Karpas-422 (cell line): ENCODE measurements around the gene PHOX2A. TPM values are rescaled to one million over a fixed set of nuclear protein-coding genes. Genes with fewer than 3 reads are reported as not detected.
"Not testable (repeated sequence)": the region's sequence is repeated elsewhere in the genome, so short reads cannot be mapped to it uniquely, and the experiment has no call there.

ENCODE experiments used
- DNase-seq: peaks from one replicate; pipeline ENCODE4 v3.0.0-alpha.2; 2015
- H2AFZ ChIP-seq: fragments of 200-600 bp; sonication (generic); 2 replicates; pipeline ENCODE4 v1.6.1; 2014; ENCODE audit warnings: antibody characterized with exemption, low read length, mixed read lengths
- H3K27ac ChIP-seq: fragments of 200-600 bp; sonication (generic); 2 replicates; pipeline ENCODE4 v1.5.1; 2014; ENCODE audit warnings: mild to moderate bottlenecking, low read length, moderate library complexity
- H3K27me3 ChIP-seq: fragments of 200-600 bp; sonication (generic); 2 replicates; pipeline ENCODE4 v1.6.1; 2014; ENCODE audit warnings: low read length, mixed read lengths
- H3K36me3 ChIP-seq: fragments of 200-600 bp; sonication (generic); 2 replicates; pipeline ENCODE4 v1.6.1; 2014; ENCODE audit warnings: low read length, mixed read lengths; ENCODE audit not compliant: insufficient read depth
- H3K4me1 ChIP-seq: fragments of 200-600 bp; sonication (generic); 2 replicates; pipeline ENCODE4 v1.6.1; 2014; ENCODE audit warnings: mild to moderate bottlenecking, low read length, mixed read lengths
- H3K4me2 ChIP-seq: fragments of 200-600 bp; sonication (generic); 2 replicates; pipeline ENCODE4 v1.6.1; 2014; ENCODE audit warnings: low read length, low read depth, mild to moderate bottlenecking; ENCODE audit not compliant: poor library complexity, severe bottlenecking
- H3K4me3 ChIP-seq: fragments of 200-600 bp; sonication (generic); 2 replicates; pipeline ENCODE4 v1.5.1; 2014; ENCODE audit warnings: mild to moderate bottlenecking, antibody characterized with exemption, low read length, mixed read lengths
- H3K79me2 ChIP-seq: fragments of 200-600 bp; sonication (generic); 2 replicates; pipeline ENCODE4 v1.6.1; 2014; ENCODE audit warnings: mild to moderate bottlenecking, low read length, mixed read lengths
- H3K9ac ChIP-seq: fragments of 200-600 bp; sonication (generic); 2 replicates; pipeline ENCODE4 v1.6.0; 2014; ENCODE audit warnings: low read length
- H3K9me2 ChIP-seq: fragments of 200-600 bp; sonication (generic), shearing (Covaris generic); replicated peaks from 2 replicates; pipeline ENCODE4 v1.6.0; 2014; ENCODE audit warnings: mild to moderate bottlenecking, low read length, moderate library complexity; ENCODE audit not compliant: insufficient read depth
- H3K9me3 ChIP-seq: fragments of 300-700, 200-600 bp; sonication (generic); 2 replicates; pipeline ENCODE4 v1.6.1; 2014; ENCODE audit warnings: low read length, mixed read lengths
- H4K20me1 ChIP-seq: fragments of 200-600 bp; sonication (generic); 2 replicates; pipeline ENCODE4 v1.6.1; 2014; ENCODE audit warnings: mild to moderate bottlenecking, antibody characterized with exemption, low read length, low read depth; ENCODE audit not compliant: insufficient read depth
- total RNA-seq: library from RNA; depleted of rRNA; stranded (reverse); fragments of >200 nt; shearing (Covaris generic); gene quantifications from 2 replicates; pipeline ENCODE4 v1.2.3, GENCODE V29; 2014; ENCODE audit warnings: low replicate concordance; rRNA removed

PHOX2A gene
- not detected in 2 replicates for total RNA-seq

- no peak within 1 kb of the TSS for H3K4me3 ChIP-seq
- H4K20me1 ChIP-seq = 0 out of 2 replicates have a peak, but pooled peaks cover under 1% of the 10 kb centered on the region
- H3K9me2 ChIP-seq = no peaks in the 10 kb centered on the region
- no peaks in the 10 kb centered on the region for H3K27me3 ChIP-seq
- H3K9me3 ChIP-seq = no peaks in the 10 kb centered on the region
- no peaks in the 10 kb centered on the region for H3K79me2 ChIP-seq
- no peak within 1 kb of the TSS for H2AFZ ChIP-seq
- no peaks in the 10 kb centered on the region for H3K4me1 ChIP-seq
- H3K27ac ChIP-seq = no peak within 1 kb of the TSS
- no peak for DNase-seq
- H3K36me3 ChIP-seq = no peaks in the 10 kb centered on the region
- no peak within 1 kb of the TSS for H3K9ac ChIP-seq
- no peak within 1 kb of the TSS for H3K4me2 ChIP-seq
Observed at GRCh38 chr11:72244060-72244360, at the start of gene PHOX2A. Gene PHOX2A (minus strand): TSS chr11:72244176. CDS start chr11:72244004, 172 bp downstream.

- H3K4me1 ChIP-seq = no peaks in the 10 kb centered on the region
- no peak overlapping the region for H3K4me3 ChIP-seq
- no peak overlapping the region for H3K9ac ChIP-seq
- H3K4me2 ChIP-seq = no peak overlapping the region
- no peaks in the 10 kb centered on the region for H3K27me3 ChIP-seq
- H3K79me2 ChIP-seq = no peaks in the 10 kb centered on the region
- H2AFZ ChIP-seq = no peak overlapping the region
- H3K9me3 ChIP-seq = no peaks in the 10 kb centered on the region
- no peaks in the 10 kb centered on the region for H3K9me2 ChIP-seq
- no peak for DNase-seq
- H3K27ac ChIP-seq = no peak overlapping the region
- H3K36me3 ChIP-seq = no peaks in the 10 kb centered on the region
- no peaks in the 10 kb centered on the region for H4K20me1 ChIP-seq
Observed at GRCh38 chr11:72293391-72293790, 49.4 kb upstream of the PHOX2A start.

- Histone ChIP-seq H2AFZ (no peak overlapping the region), H3K79me2 (no peaks in the 10 kb centered on the region), H3K27ac (no peak overlapping the region), H3K9me3 (no peaks in the 10 kb centered on the region), H3K4me3 (no peak overlapping the region), H3K9ac (no peak overlapping the region), H3K36me3 (no peaks in the 10 kb centered on the region), H4K20me1 (no peaks in the 10 kb centered on the region), H3K4me1 (no peaks in the 10 kb centered on the region), H3K9me2 (no peaks in the 10 kb centered on the region), H3K4me2 (no peak overlapping the region), H3K27me3 (no peaks in the 10 kb centered on the region)
- no peak for DNase-seq
Observed at GRCh38 chr11:72292106-72292785, 48.3 kb upstream of the PHOX2A start.

- H3K36me3 ChIP-seq, H4K20me1 ChIP-seq, H3K4me3 ChIP-seq, H3K27ac ChIP-seq, H3K9ac ChIP-seq, H3K4me2 ChIP-seq, H2AFZ ChIP-seq, H3K9me2 ChIP-seq, H3K79me2 ChIP-seq, H3K4me1 ChIP-seq, H3K9me3 ChIP-seq, H3K27me3 ChIP-seq: not testable (repeated sequence)
- peak; percentile 86 for DNase-seq
Observed at GRCh38 chr11:72290741-72291140, 46.8 kb upstream of the PHOX2A start.

- Histone ChIP-seq H3K27me3 (no peaks in the 10 kb centered on the region), H3K4me1 (no peaks in the 10 kb centered on the region), H3K9me2 (no peaks in the 10 kb centered on the region), H3K9ac (no peak overlapping the region), H3K36me3 (no peaks in the 10 kb centered on the region), H3K4me2 (no peak overlapping the region), H4K20me1 (no peaks in the 10 kb centered on the region), H2AFZ (no peak overlapping the region), H3K27ac (no peak overlapping the region), H3K79me2 (no peaks in the 10 kb centered on the region), H3K9me3 (no peaks in the 10 kb centered on the region), H3K4me3 (no peak overlapping the region)
- no peak for DNase-seq
Observed at GRCh38 chr11:72287293-72287692, 43.3 kb upstream of the PHOX2A start.

- no peak overlapping the region for H3K9ac ChIP-seq
- no peaks in the 10 kb centered on the region for H3K27me3 ChIP-seq
- H3K9me3 ChIP-seq = no peaks in the 10 kb centered on the region
- no peak overlapping the region for H3K4me2 ChIP-seq
- no peaks in the 10 kb centered on the region for H4K20me1 ChIP-seq
- no peaks in the 10 kb centered on the region for H3K79me2 ChIP-seq
- H3K27ac ChIP-seq = no peak overlapping the region
- no peak overlapping the region for H3K4me3 ChIP-seq
- DNase-seq = no peak
- no peaks in the 10 kb centered on the region for H3K36me3 ChIP-seq
- H3K9me2 ChIP-seq = no peaks in the 10 kb centered on the region
- H3K4me1 ChIP-seq = no peaks in the 10 kb centered on the region
- H2AFZ ChIP-seq = no peak overlapping the region
Observed at GRCh38 chr11:72283947-72284346, 40.0 kb upstream of the PHOX2A start.

GRCh38 chr11:72280726-72281315, 36.8 kb upstream of the PHOX2A start:
- no peak overlapping the region for H3K27ac ChIP-seq
- DNase-seq = no peak

GRCh38 chr11:72280037-72280436, 36.1 kb upstream of the PHOX2A start:
- no peak overlapping the region for H2AFZ ChIP-seq

More at GRCh38 chr11:72280726-72281315, 36.8 kb upstream of the PHOX2A start:
- H3K9me2 ChIP-seq = no peaks in the 10 kb centered on the region
- H3K4me3 ChIP-seq = no peak overlapping the region
- no peaks in the 10 kb centered on the region for H3K36me3 ChIP-seq
- H3K4me2 ChIP-seq = no peak overlapping the region
- H3K27me3 ChIP-seq = no peaks in the 10 kb centered on the region
- no peak overlapping the region for H3K9ac ChIP-seq
- H4K20me1 ChIP-seq = no peaks in the 10 kb centered on the region
- H3K4me1 ChIP-seq = no peaks in the 10 kb centered on the region
- H3K79me2 ChIP-seq = no peaks in the 10 kb centered on the region
- H3K9me3 ChIP-seq = no peaks in the 10 kb centered on the region
- H2AFZ ChIP-seq = no peak overlapping the region

More at GRCh38 chr11:72280037-72280436, 36.1 kb upstream of the PHOX2A start:
- Histone ChIP-seq H3K27me3 (no peaks in the 10 kb centered on the region), H3K4me3 (no peak overlapping the region), H3K4me1 (no peaks in the 10 kb centered on the region), H3K9ac (no peak overlapping the region), H3K79me2 (no peaks in the 10 kb centered on the region), H3K9me2 (no peaks in the 10 kb centered on the region), H3K27ac (no peak overlapping the region), H4K20me1 (no peaks in the 10 kb centered on the region), H3K9me3 (no peaks in the 10 kb centered on the region), H3K4me2 (no peak overlapping the region), H3K36me3 (no peaks in the 10 kb centered on the region)
- no peak for DNase-seq
